Stimulated activated CD8-positive, alpha-beta memory T cell treated with anti-CD3 and anti-CD28 coated beads, Interleukin-7, amount 100 ng/mL, for 48 hours (primary cell): ENCODE results near the gene IL13RA2.

ENCODE experiments used
- DNase-seq, 2 donors: peaks; one replicate each; pipeline ENCODE4 v3.0.0-alpha.2; 2020; ENCODE audit warnings: low read depth in 1 of 2; ENCODE audit errors: extremely low read depth in 1 of 2

Gene IL13RA2

GRCh38 chrX:115017455-115017854 is at the start of gene IL13RA2:
IL13RA2 (minus strand) TSS chrX:115017616; CDS start chrX:115017269, 347 bp downstream.
- DNase-seq, result no peak

GRCh38 chrX:115065304-115065703 is 47.9 kb upstream of the IL13RA2 start:
- no peak for DNase-seq

- DNase-seq, result no peak
Observed at GRCh38 chrX:115060013-115060412, 42.6 kb upstream of the IL13RA2 start.

GRCh38 chrX:115058276-115058675 is 40.9 kb upstream of the IL13RA2 start:
- no peak for DNase-seq

- no peak for DNase-seq
Observed at GRCh38 chrX:115054876-115055275, 37.5 kb upstream of the IL13RA2 start.

- no peak for DNase-seq
Observed at GRCh38 chrX:115053223-115053622, 35.8 kb upstream of the IL13RA2 start.

GRCh38 chrX:115047715-115048114 is 30.3 kb upstream of the IL13RA2 start:
- no peak for DNase-seq

GRCh38 chrX:115047181-115047580 is 29.8 kb upstream of the IL13RA2 start:
- no peak for DNase-seq

GRCh38 chrX:115040417-115040816 is 23.0 kb upstream of the IL13RA2 start:
- DNase-seq, result no peak

- DNase-seq, result no peak
Observed at GRCh38 chrX:115038406-115038805, 21.0 kb upstream of the IL13RA2 start.

GRCh38 chrX:115036029-115036428 is 18.6 kb upstream of the IL13RA2 start:
- no peak for DNase-seq

- no peak for DNase-seq
Observed at GRCh38 chrX:115031989-115032388, 14.6 kb upstream of the IL13RA2 start.

GRCh38 chrX:115030625-115031024 is 13.2 kb upstream of the IL13RA2 start:
- no peak for DNase-seq

GRCh38 chrX:115029869-115030570 is 12.6 kb upstream of the IL13RA2 start:
- no peak for DNase-seq

GRCh38 chrX:115029440-115029839 is 12.0 kb upstream of the IL13RA2 start:
- DNase-seq, result no peak

- DNase-seq, result no peak
Observed at GRCh38 chrX:115023811-115024210, 6.4 kb upstream of the IL13RA2 start.

- DNase-seq, result no peak
Observed at GRCh38 chrX:115023139-115023538, 5.7 kb upstream of the IL13RA2 start.

- DNase-seq, result no peak
Observed at GRCh38 chrX:115021121-115021520, 3.7 kb upstream of the IL13RA2 start.

GRCh38 chrX:115018944-115019343 is 1.5 kb upstream of the IL13RA2 start:
- no peak for DNase-seq

- no peak for DNase-seq
Observed at GRCh38 chrX:115018040-115018647, 728 bp upstream of the IL13RA2 start.

- no peak for DNase-seq
Observed at GRCh38 chrX:115013705-115014104, 3.7 kb downstream of the IL13RA2 start.

- DNase-seq, result no peak
Observed at GRCh38 chrX:115011428-115011827, 6.0 kb downstream of the IL13RA2 start.

- DNase-seq, result no peak
Observed at GRCh38 chrX:114999906-115000305, 17.5 kb downstream of the IL13RA2 start.
